ACC112 (cell line): Measurements from ENCODE around the gene ADAMTS2.

Source experiments
- H2AFZ ChIP-seq: fragments of 200-600 bp; sonication (generic); one replicate; pipeline ENCODE4 v1.6.0; 2017; ENCODE audit warnings: antibody characterized with exemption, low read length; ENCODE audit not compliant: unreplicated experiment
- H3K27ac ChIP-seq: fragments of 200-600 bp; sonication (generic); 2 replicates; pipeline ENCODE4 v1.5.1; 2014; ENCODE audit warnings: low read depth, mild to moderate bottlenecking, antibody characterized with exemption, low read length, moderate library complexity
- H3K27me3 ChIP-seq: fragments of 200-600 bp; sonication (generic); 2 replicates; pipeline ENCODE4 v1.6.1; 2014; ENCODE audit warnings: mild to moderate bottlenecking, antibody characterized with exemption, low read length, moderate library complexity, mixed read lengths; ENCODE audit not compliant: insufficient read depth
- H3K36me3 ChIP-seq: fragments of 200-600 bp; sonication (generic); 2 replicates; pipeline ENCODE4 v1.6.1; 2016; ENCODE audit warnings: mild to moderate bottlenecking, antibody characterized with exemption, low read length, moderate library complexity, mixed read lengths; ENCODE audit not compliant: insufficient read depth
- H3K4me1 ChIP-seq: fragments of 200-600 bp; sonication (generic); one replicate; pipeline ENCODE4 v1.6.1; 2016; ENCODE audit warnings: low read length, mixed read lengths; ENCODE audit not compliant: insufficient read depth, unreplicated experiment, control insufficient read depth
- H3K4me3 ChIP-seq: fragments of 200-600 bp; sonication (generic); 2 replicates; pipeline ENCODE4 v1.5.1; 2014; ENCODE audit warnings: mild to moderate bottlenecking, low read depth, low read length
- H3K79me2 ChIP-seq: fragments of 200-600 bp; sonication (generic); one replicate; pipeline ENCODE4 v1.6.0; 2016; ENCODE audit warnings: low read length; ENCODE audit not compliant: control insufficient read depth, unreplicated experiment, insufficient read depth

The ADAMTS2 gene

GRCh38 chr5:179342577-179342976 is 2.7 kb downstream of the ADAMTS2 start:
- Histone ChIP-seq H3K4me1 (peaks cover 9% of the 10 kb centered on the region), H3K27me3 (no peaks in the 10 kb centered on the region), H3K4me3 (peak overlapping the region; percentile 94), H3K36me3 (no peaks in the 10 kb centered on the region), H3K27ac (peak overlapping the region; percentile 20; the same call in 1 of the 2 replicates), H2AFZ (no peak overlapping the region), H3K79me2 (peaks cover 63% of the 10 kb centered on the region)

- H3K27me3 ChIP-seq: no peaks in the 10 kb centered on the region
These were observed 4.8 kb downstream of the ADAMTS2 start for GRCh38 chr5:179340465-179340864.

GRCh38 chr5:179339996-179340395 is 5.3 kb downstream of the ADAMTS2 start:
- Histone ChIP-seq H3K79me2 (peaks cover 82% of the 10 kb centered on the region), H3K36me3 (no peaks in the 10 kb centered on the region), H3K27ac (no peak overlapping the region), H2AFZ (no peak overlapping the region), H3K4me1 (peaks cover 9% of the 10 kb centered on the region), H3K4me3 (no peak overlapping the region), H3K27me3 (no peaks in the 10 kb centered on the region)

More at GRCh38 chr5:179340465-179340864, 4.8 kb downstream of the ADAMTS2 start:
- Histone ChIP-seq H3K4me3 (no peak overlapping the region), H3K36me3 (no peaks in the 10 kb centered on the region), H2AFZ (no peak overlapping the region), H3K79me2 (peaks cover 80% of the 10 kb centered on the region), H3K27ac (no peak overlapping the region), H3K4me1 (peaks cover 9% of the 10 kb centered on the region)

GRCh38 chr5:179339081-179339480 is 6.2 kb downstream of the ADAMTS2 start:
- Histone ChIP-seq H3K4me3 (no peak overlapping the region), H2AFZ (no peak overlapping the region), H3K4me1 (peaks cover 9% of the 10 kb centered on the region), H3K27ac (no peak overlapping the region), H3K27me3 (no peaks in the 10 kb centered on the region), H3K79me2 (peaks cover 82% of the 10 kb centered on the region), H3K36me3 (peaks cover 4% of the 10 kb centered on the region; the same call in 1 of the 2 replicates)

GRCh38 chr5:179337796-179338676 is 7.2 kb downstream of the ADAMTS2 start:
- Histone ChIP-seq H3K79me2 (peaks cover 74% of the 10 kb centered on the region), H3K4me1 (peaks cover 9% of the 10 kb centered on the region), H2AFZ (no peak overlapping the region), H3K4me3 (no peak overlapping the region), H3K27me3 (no peaks in the 10 kb centered on the region), H3K27ac (no peak overlapping the region), H3K36me3 (peaks cover 4% of the 10 kb centered on the region; the same call in 1 of the 2 replicates)

GRCh38 chr5:179336871-179337795 is 8.1 kb downstream of the ADAMTS2 start:
- Histone ChIP-seq H3K4me1 (peaks cover 5% of the 10 kb centered on the region), H3K36me3 (peaks cover 4% of the 10 kb centered on the region; the same call in 1 of the 2 replicates), H3K79me2 (peaks cover 65% of the 10 kb centered on the region), H3K4me3 (no peak overlapping the region), H2AFZ (no peak overlapping the region), H3K27me3 (no peaks in the 10 kb centered on the region), H3K27ac (no peak overlapping the region)

- Histone ChIP-seq H3K79me2 (peaks cover 59% of the 10 kb centered on the region), H3K36me3 (peaks cover 4% of the 10 kb centered on the region; the same call in 1 of the 2 replicates), H3K4me3 (no peak overlapping the region), H2AFZ (no peak overlapping the region), H3K27ac (no peak overlapping the region), H3K27me3 (no peaks in the 10 kb centered on the region), H3K4me1 (no peaks in the 10 kb centered on the region)
These were observed 9.0 kb downstream of the ADAMTS2 start for GRCh38 chr5:179336126-179336870.

GRCh38 chr5:179333796-179334761 is 11.2 kb downstream of the ADAMTS2 start:
- no peaks in the 10 kb centered on the region for H3K4me1 ChIP-seq
- no peak overlapping the region for H2AFZ ChIP-seq
- H3K4me3 ChIP-seq: no peak overlapping the region
- H3K79me2 ChIP-seq: peaks cover 45% of the 10 kb centered on the region
- H3K36me3 ChIP-seq: peaks cover 4% of the 10 kb centered on the region; the same call in 1 of the 2 replicates
- H3K27ac ChIP-seq: no peak overlapping the region
- no peaks in the 10 kb centered on the region for H3K27me3 ChIP-seq

GRCh38 chr5:179332741-179333290 is 12.4 kb downstream of the ADAMTS2 start:
- Histone ChIP-seq H2AFZ (no peak overlapping the region), H3K79me2 (peaks cover 43% of the 10 kb centered on the region), H3K4me1 (no peaks in the 10 kb centered on the region), H3K27ac (no peak overlapping the region), H3K4me3 (no peak overlapping the region), H3K27me3 (no peaks in the 10 kb centered on the region), H3K36me3 (peaks cover 4% of the 10 kb centered on the region; the same call in 1 of the 2 replicates)
